Pancreas (tissue), 10 donors: ENCODE data around the gene AIFM2. TPM values are rescaled to one million over a fixed set of nuclear protein-coding genes. Genes with fewer than 3 reads are reported as not detected.

ENCODE experiments used
- ATAC-seq, 4 donors: fragments of 200-7000 bp; cut with Tn5 transposase; one replicate each; pipeline versions ENCODE4 v1.8.0 to v1.9.1; 2020; ENCODE audit warnings: mild to moderate bottlenecking in 4 of 4, moderate library complexity in 4 of 4
- DNase-seq, 6 donors: peaks; one replicate each; pipeline ENCODE4 v3.0.0-alpha.2; 2020
- FAIRE-seq: peaks from 2 replicates; lab custom pipeline; 2012; peaks lifted over from hg19 to GRCh38; lab: Jason Lieb, UNC
- H3K27ac ChIP-seq, 4 donors: fragments of 200-600 bp; sonication (generic); 1 replicate in 3 of 4; 2 replicates in 1 of 4; pipeline versions ENCODE4 v1.5.0 to v1.8.0; 2020
- H3K27me3 ChIP-seq, 4 donors: fragments of 200-600 bp; one replicate each; pipeline ENCODE4 v1.8.0; 2021
- H3K36me3 ChIP-seq, 3 donors: fragments of 200-600 bp; sonication (generic) in 1 of 3; one replicate each; pipeline versions ENCODE4 v1.5.0 to v1.8.0; 2020 to 2021
- H3K4me1 ChIP-seq, 3 donors: fragments of 200-600 bp; one replicate each; pipeline ENCODE4 v1.8.0; 2021
- H3K4me3 ChIP-seq, 4 donors: fragments of 200-600 bp; sonication (generic) in 2 of 4; one replicate each; pipeline versions ENCODE4 v1.5.0 to v1.8.0; 2020 to 2021
- H3K9me3 ChIP-seq, 4 donors: fragments of 200-600 bp; one replicate each; pipeline ENCODE4 v1.8.0; 2021
- CTCF ChIP-seq, 4 donors: fragments of 200-600 bp; sonication (generic) in 3 of 4; IDR thresholded peaks; one replicate each; pipeline versions ENCODE4 v1.5.0 to v1.8.0; 2021; ENCODE audit warnings: antibody characterized with exemption in 4 of 4
- WGBS, 2 donors: extraction: QIAGEN DNeasy Blood & Tissue Kit; methylation state at CpG; one replicate each; pipeline ENCODE4 v1.1.7; 2013; 5-methylcytosine and 5-hydroxymethylcytosine counted together
- intact Hi-C, 3 donors: fragments of 100-400 bp; cut with DNase I; formaldehyde crosslinking; loops; one replicate each; pipeline versions ENCODE4 v1.11.1 to v1.14.2; 2022
- polyA plus RNA-seq, 2 donors: library from polyadenylated mRNA; stranded (reverse); fragments of 200-250 nt; gene quantifications; one replicate each; pipeline ENCODE4 v1.2.3, GENCODE V29; 2013
- total RNA-seq, 6 donors: library from RNA; stranded (reverse); fragmentation: NEBNext Ultra II Directional in 4 of 6; extraction: Animal tissue kit (Norgen Biotek cat#: 25700) in 4 of 6; gene quantifications; one replicate each; pipeline versions ENCODE4 v1.2.1 to v1.2.4, GENCODE V29; 2021 to 2023
- donor health status: healthy with polysubstance abuse.
- donor health status: DM: no; HTN: no; CAD: no; lungs with moderate emphysema.
- donor health status: DM: no; HTN: no; CAD: no.
- donor health status: control.
- donor health status: control.
- donor health status: Bipolar disorder and iron deficiency.
- donor health status: DM: yes; HTN: yes; CAD: no.
- donor health status: DM: no; HTN: no; CAD: no.
- donor health status: DM: no; HTN: no; CAD: no.
- donor health status: DM: yes; HTN: yes; CAD: no.

AIFM2 gene
- total and polyA plus RNA-seq, 8 donors, result 2.0 to 5.0 (median 3.6) TPM

GRCh38 chr10:70093335-70093944 is 39.2 kb downstream of the AIFM2 start:
- Histone ChIP-seq H3K9me3 (no peaks in the 10 kb centered on the region), H3K27ac (no peak overlapping the region), H3K27me3 (no peaks in the 10 kb centered on the region), H3K4me1 (no peaks in the 10 kb centered on the region), H3K36me3 (peaks cover 0 to 16% (median 0%) of the 10 kb centered on the region in 3 donors), H3K4me3 (no peak overlapping the region)
- ATAC-seq (no peak), FAIRE-seq (no peak), DNase-seq (peak in 1 of 6 donors; percentile 19)
- no peak for TF ChIP-seq CTCF (IDR thresholded peaks at IDR 0.05)
- WGBS, 2 donors, result 87 to 93% methylated on average over 9 of the region's 9 CpGs
- intact Hi-C loops, result no loop called here

GRCh38 chr10:70092389-70092718 is 40.3 kb downstream of the AIFM2 start:
- H3K4me3 ChIP-seq, result no peak overlapping the region
- H3K27ac ChIP-seq, result no peak overlapping the region
- no peak for TF ChIP-seq CTCF (IDR thresholded peaks at IDR 0.05)
- no peaks in the 10 kb centered on the region for H3K27me3 ChIP-seq
- H3K36me3 ChIP-seq, result peaks cover 0 to 16% (median 0%) of the 10 kb centered on the region in 3 donors
- DNase-seq (no peak), FAIRE-seq (no peak), ATAC-seq (no peak)
- intact Hi-C loops, result no loop called here
- no peaks in the 10 kb centered on the region for H3K4me1 ChIP-seq
- WGBS, 2 donors, result 91 to 94% methylated on average over 7 of the region's 7 CpGs
- no peaks in the 10 kb centered on the region for H3K9me3 ChIP-seq

- FAIRE-seq, result no peak
- intact Hi-C loops, result no loop called here
- Histone ChIP-seq H3K9me3 (no peaks in the 10 kb centered on the region), H3K27ac (no peak overlapping the region), H3K36me3 (peaks cover 0 to 16% (median 0%) of the 10 kb centered on the region in 3 donors), H3K4me3 (no peak overlapping the region), H3K27me3 (no peaks in the 10 kb centered on the region), H3K4me1 (no peaks in the 10 kb centered on the region)
- 88 to 91% methylated on average over 5 of the region's 5 CpGs for WGBS, 2 donors
- no peak for DNase-seq
- TF ChIP-seq CTCF (IDR thresholded peaks at IDR 0.05), result no peak
- ATAC-seq, result no peak
Measured at GRCh38 chr10:70090951-70091350, 41.7 kb downstream of the AIFM2 start.

- FAIRE-seq, result no peak
- H3K4me1 ChIP-seq, result no peaks in the 10 kb centered on the region
- H3K27ac ChIP-seq, result no peak overlapping the region
- ATAC-seq, result no peak
- no peak for TF ChIP-seq CTCF (IDR thresholded peaks at IDR 0.05)
- H3K36me3 ChIP-seq, result peaks cover 0 to 16% (median 0%) of the 10 kb centered on the region in 3 donors
- no peak overlapping the region for H3K4me3 ChIP-seq
- intact Hi-C loops, result no loop called here
- H3K9me3 ChIP-seq, result no peaks in the 10 kb centered on the region
- WGBS, 2 donors, result 96 to 97% methylated on average over 8 of the region's 8 CpGs
- no peaks in the 10 kb centered on the region for H3K27me3 ChIP-seq
- no peak for DNase-seq
Measured at GRCh38 chr10:70090013-70090412, 42.6 kb downstream of the AIFM2 start.

- ATAC-seq (no peak), DNase-seq (no peak), FAIRE-seq (no peak)
- Histone ChIP-seq H3K9me3 (no peaks in the 10 kb centered on the region), H3K4me1 (no peaks in the 10 kb centered on the region), H3K27ac (no peak overlapping the region), H3K27me3 (no peaks in the 10 kb centered on the region), H3K4me3 (no peak overlapping the region), H3K36me3 (peaks cover 0 to 5% (median 0%) of the 10 kb centered on the region in 3 donors)
- no peak for TF ChIP-seq CTCF (IDR thresholded peaks at IDR 0.05)
- intact Hi-C loops, result no loop called here
- WGBS, 2 donors, result 78 to 86% methylated on average over 3 of the region's 3 CpGs
Measured at GRCh38 chr10:70088308-70088698, 44.3 kb downstream of the AIFM2 start.
